KMS-11 (cell line): ENCODE results near the gene ATP5PB.

ENCODE experiments used
- H2AFZ ChIP-seq: fragments of 200-600 bp; sonication (generic); 2 replicates; pipeline ENCODE4 v1.6.1; 2016; ENCODE audit warnings: antibody characterized with exemption, mixed run types, low read depth
- H3K27ac ChIP-seq: fragments of 200-600 bp; sonication (generic); 2 replicates; pipeline ENCODE4 v1.6.1; 2016; ENCODE audit warnings: mild to moderate bottlenecking, mixed run types
- H3K27me3 ChIP-seq: fragments of 200-600 bp; sonication (generic); 2 replicates; pipeline ENCODE4 v1.6.1; 2017; ENCODE audit warnings: mild to moderate bottlenecking, low read depth, mixed run types, moderate library complexity; ENCODE audit not compliant: insufficient read depth
- H3K36me3 ChIP-seq: fragments of 200-600 bp; sonication (generic); 2 replicates; pipeline ENCODE4 v1.6.1; 2017; ENCODE audit warnings: mild to moderate bottlenecking, mixed run types; ENCODE audit not compliant: insufficient read depth
- H3K4me1 ChIP-seq: fragments of 200-600 bp; sonication (generic); 2 replicates; pipeline ENCODE4 v1.6.1; 2016; ENCODE audit warnings: mild to moderate bottlenecking, low read depth, mixed run types; ENCODE audit not compliant: poor library complexity, severe bottlenecking
- H3K4me2 ChIP-seq: fragments of 200-600 bp; sonication (generic); 2 replicates; pipeline ENCODE4 v1.7.0; 2016; ENCODE audit warnings: mild to moderate bottlenecking, mixed run types
- H3K4me3 ChIP-seq: fragments of 200-600 bp; sonication (generic); IDR thresholded peaks from 2 replicates; pipeline ENCODE4 v1.6.1; 2017; ENCODE audit warnings: low read depth, low read length, mixed read lengths; ENCODE audit not compliant: insufficient read depth
- H3K79me2 ChIP-seq: fragments of 200-600 bp; sonication (generic); 2 replicates; pipeline ENCODE4 v1.6.1; 2016; ENCODE audit warnings: low read depth, mixed run types; ENCODE audit not compliant: insufficient read depth
- H3K9ac ChIP-seq: fragments of 200-600 bp; sonication (generic); 2 replicates; pipeline ENCODE4 v1.6.1; 2016; ENCODE audit warnings: mild to moderate bottlenecking, mixed run types
- H4K20me1 ChIP-seq: fragments of 200-600 bp; sonication (generic); 2 replicates; pipeline ENCODE4 v1.6.1; 2016; ENCODE audit warnings: mild to moderate bottlenecking, mixed run types; ENCODE audit not compliant: insufficient read depth
- TF ChIP-seq, protein P1 (sequence below): fragments of 200-600 bp; sonication (generic); conservative IDR thresholded peaks from 2 replicates; pipeline ENCODE4 v1.6.1; 2017; ENCODE audit warnings: low read depth, mild to moderate bottlenecking, antibody characterized with exemption, low read length, moderate library complexity, mixed read lengths

Gene ATP5PB

GRCh38 chr1:111446967-111447892 is 2.0 kb upstream of the ATP5PB start:
- Histone ChIP-seq H3K4me2 (peak overlapping the region; percentile 84), H3K27ac (no peak overlapping the region), H3K36me3 (no peaks in the 10 kb centered on the region), H3K27me3 (no peaks in the 10 kb centered on the region), H3K9ac (no peak overlapping the region), H3K4me3 (no peak overlapping the region), H2AFZ (no peak overlapping the region), H4K20me1 (no peaks in the 10 kb centered on the region), H3K79me2 (peaks cover 38% of the 10 kb centered on the region), H3K4me1 (peaks cover 28% of the 10 kb centered on the region)
- TF ChIP-seq, protein P1, sequence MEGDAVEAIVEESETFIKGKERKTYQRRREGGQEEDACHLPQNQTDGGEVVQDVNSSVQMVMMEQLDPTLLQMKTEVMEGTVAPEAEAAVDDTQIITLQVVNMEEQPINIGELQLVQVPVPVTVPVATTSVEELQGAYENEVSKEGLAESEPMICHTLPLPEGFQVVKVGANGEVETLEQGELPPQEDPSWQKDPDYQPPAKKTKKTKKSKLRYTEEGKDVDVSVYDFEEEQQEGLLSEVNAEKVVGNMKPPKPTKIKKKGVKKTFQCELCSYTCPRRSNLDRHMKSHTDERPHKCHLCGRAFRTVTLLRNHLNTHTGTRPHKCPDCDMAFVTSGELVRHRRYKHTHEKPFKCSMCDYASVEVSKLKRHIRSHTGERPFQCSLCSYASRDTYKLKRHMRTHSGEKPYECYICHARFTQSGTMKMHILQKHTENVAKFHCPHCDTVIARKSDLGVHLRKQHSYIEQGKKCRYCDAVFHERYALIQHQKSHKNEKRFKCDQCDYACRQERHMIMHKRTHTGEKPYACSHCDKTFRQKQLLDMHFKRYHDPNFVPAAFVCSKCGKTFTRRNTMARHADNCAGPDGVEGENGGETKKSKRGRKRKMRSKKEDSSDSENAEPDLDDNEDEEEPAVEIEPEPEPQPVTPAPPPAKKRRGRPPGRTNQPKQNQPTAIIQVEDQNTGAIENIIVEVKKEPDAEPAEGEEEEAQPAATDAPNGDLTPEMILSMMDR: no peak

- Histone ChIP-seq H4K20me1 (no peaks in the 10 kb centered on the region), H2AFZ (peak overlapping the region; percentile 38; the same call in 1 of the 2 replicates), H3K9ac (peak overlapping the region; percentile 88; the same call in 1 of the 2 replicates), H3K36me3 (no peaks in the 10 kb centered on the region), H3K27ac (no peak overlapping the region), H3K79me2 (peaks cover 38% of the 10 kb centered on the region), H3K4me2 (peak overlapping the region; percentile 84), H3K27me3 (no peaks in the 10 kb centered on the region), H3K4me1 (peaks cover 28% of the 10 kb centered on the region), H3K4me3 (no peak overlapping the region)
- TF ChIP-seq, protein P1: no peak
These were observed 764 bp upstream of the ATP5PB start for GRCh38 chr1:111448482-111448917.

DNA sequence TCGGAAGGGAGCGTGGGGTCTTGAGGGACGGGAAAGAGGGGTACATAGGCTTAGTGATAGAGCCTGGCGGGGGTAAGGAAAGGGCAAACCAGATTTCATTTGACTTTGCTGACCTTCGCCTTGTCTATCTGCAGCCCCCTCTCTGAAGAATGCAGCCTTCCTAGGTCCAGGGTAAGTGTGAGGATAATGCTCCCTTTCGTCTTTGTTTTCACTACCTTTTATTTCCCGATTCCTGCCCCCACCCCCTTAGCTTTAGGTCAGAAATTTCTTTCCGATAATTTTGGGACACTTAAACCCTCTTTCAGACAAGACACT is 396 bp downstream of the ATP5PB start:
- no peaks in the 10 kb centered on the region for H3K36me3 ChIP-seq
- peaks cover 31% of the 10 kb centered on the region for H3K4me1 ChIP-seq
- peak overlapping the region; percentile 78 for H3K4me3 ChIP-seq
- H3K79me2 ChIP-seq: peaks cover 49% of the 10 kb centered on the region
- no peaks in the 10 kb centered on the region for H3K27me3 ChIP-seq
- peak overlapping the region; percentile 93; the same call in 1 of the 2 replicates for H2AFZ ChIP-seq
- TF ChIP-seq, protein P1: no peak
- peak overlapping the region; percentile 81 for H3K4me2 ChIP-seq
- H4K20me1 ChIP-seq: no peaks in the 10 kb centered on the region
- peak overlapping the region; percentile 48; the same call in 1 of the 2 replicates for H3K27ac ChIP-seq
- peak overlapping the region; percentile 88 for H3K9ac ChIP-seq

DNA sequence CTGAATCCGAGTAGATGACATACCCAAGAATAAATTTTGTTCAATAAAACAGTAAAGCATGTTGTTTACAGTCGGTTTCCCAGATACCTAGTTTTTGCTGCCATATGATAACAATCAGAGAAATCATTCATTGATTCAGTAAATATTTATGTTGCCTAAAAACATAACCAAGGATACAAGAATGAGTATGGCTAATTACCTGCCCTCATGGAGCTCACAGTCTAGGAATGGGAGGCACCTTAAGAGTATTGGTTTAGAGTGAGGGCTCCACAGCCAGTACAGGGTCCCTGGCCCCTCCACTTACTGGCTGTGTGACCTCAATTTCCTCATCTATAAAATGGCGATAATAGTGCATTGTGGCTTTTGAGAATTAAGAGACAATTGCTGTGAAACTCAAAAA is 921 bp downstream of the ATP5PB start:
- H3K27me3 ChIP-seq: no peaks in the 10 kb centered on the region
- peak overlapping the region; percentile 88; the same call in 1 of the 2 replicates for H3K9ac ChIP-seq
- TF ChIP-seq, protein P1: no peak
- H3K36me3 ChIP-seq: no peaks in the 10 kb centered on the region
- peak overlapping the region; percentile 81 for H3K4me2 ChIP-seq
- no peaks in the 10 kb centered on the region for H4K20me1 ChIP-seq
- peaks cover 50% of the 10 kb centered on the region for H3K79me2 ChIP-seq
- peak overlapping the region; percentile 22 for H3K4me3 ChIP-seq
- peak overlapping the region; percentile 48; the same call in 1 of the 2 replicates for H3K27ac ChIP-seq
- H3K4me1 ChIP-seq: peaks cover 34% of the 10 kb centered on the region
- H2AFZ ChIP-seq: no peak overlapping the region
